Measurements from ENCODE around the gene IFNAR2. TPM values are rescaled to one million over a fixed set of nuclear protein-coding genes. Genes with fewer than 3 reads are reported as not detected.

The IFNAR2 gene
- total RNA-seq, result 56.5 TPM
- 14.8 TPM for polyA plus RNA-seq (ENCODE audit: insufficient read depth, low read depth, low replicate concordance)
- long read RNA-seq, donor 1, full-length matches to known transcripts, result 5 of 5 reads
- long read RNA-seq, donor 1, partial matches to known transcripts, result 0 of 5 reads
- long read RNA-seq, donor 1, other reads (novel, unspliced or antisense), result 0 of 5 reads
- long read RNA-seq, donor 2, full-length matches to known transcripts, result 3 of 3 reads
- long read RNA-seq, donor 2, partial matches to known transcripts, result 0 of 3 reads
- long read RNA-seq, donor 2, other reads (novel, unspliced or antisense), result 0 of 3 reads
- long read RNA-seq, donor 3, full-length matches to known transcripts, result 4 of 4 reads
- long read RNA-seq, donor 3, partial matches to known transcripts, result 0 of 4 reads
- long read RNA-seq, donor 3, other reads (novel, unspliced or antisense), result 0 of 4 reads
- long read RNA-seq, donor 4, partial matches to known transcripts, result 0 of 1 reads
- long read RNA-seq, donor 4, other reads (novel, unspliced or antisense), result 0 of 1 reads
- long read RNA-seq, donor 5, result 0 reads
- long read RNA-seq, donor 6, full-length matches to known transcripts, result 4 of 4 reads
- long read RNA-seq, donor 6, partial matches to known transcripts, result 0 of 4 reads
- long read RNA-seq, donor 6, other reads (novel, unspliced or antisense), result 0 of 4 reads
- long read RNA-seq, donor 7, full-length matches to known transcripts, result 19 of 30 reads
- long read RNA-seq, donor 7, partial matches to known transcripts, result 4 of 30 reads
- long read RNA-seq, donor 7, other reads (novel, unspliced or antisense), result 7 of 30 reads
- long read RNA-seq, donor 8, full-length matches to known transcripts, result 3 of 3 reads
- long read RNA-seq, donor 8, partial matches to known transcripts, result 0 of 3 reads
- long read RNA-seq, donor 8, other reads (novel, unspliced or antisense), result 0 of 3 reads
- long read RNA-seq, donor 9, partial matches to known transcripts, result 0 of 2 reads
- long read RNA-seq, donor 9, other reads (novel, unspliced or antisense), result 0 of 2 reads
- long read RNA-seq, donor 10, full-length matches to known transcripts, result 4 of 4 reads
- long read RNA-seq, donor 10, partial matches to known transcripts, result 0 of 4 reads
- long read RNA-seq, donor 10, other reads (novel, unspliced or antisense), result 0 of 4 reads

- Histone ChIP-seq H3K27me3 (ENCODE audit: control insufficient read depth, insufficient read depth, low read length) (no peaks in the 10 kb centered on the region), H3K36me3 (ENCODE audit: control insufficient read depth in 2 of 3, insufficient read depth in 3 of 3, low read length in 3 of 3) (no peaks in the 10 kb centered on the region), H3K4me3 (ENCODE audit: low read length in 3 of 3) (peak within 1 kb of the TSS; percentile 75 to 90 (median 79)), H3K9me3 (ENCODE audit: control insufficient read depth in 2 of 3, insufficient read depth in 1 of 3, low read length in 3 of 3) (no peaks in the 10 kb centered on the region), H3K4me1 (ENCODE audit: control insufficient read depth in 2 of 3, insufficient read depth in 2 of 3, low read depth in 1 of 3, low read length in 3 of 3) (peaks cover 0 to 7% (median 0%) of the 10 kb centered on the region in 3 donors), H3K27ac (ENCODE audit: low read depth in 2 of 2, low read length in 2 of 2) (peak within 1 kb of the TSS; percentile 92 to 94), H3K9ac (ENCODE audit: low read length in 3 of 3) (peak within 1 kb of the TSS; percentile 44 to 81 (median 55))
- intact Hi-C loops (cut with DNase I), result no loop called here
- peak; percentile 78 to 90 (median 85) for DNase-seq
- no peak for FAIRE-seq
- no peak for TF ChIP-seq CTCF (IDR thresholded peaks at IDR 0.05; ENCODE audit: borderline replicate concordance, extremely low read depth, insufficient read depth)
These were observed at the start of gene IFNAR2 for GRCh38 chr21:33229784-33230544. Gene IFNAR2 (plus strand): TSS chr21:33229938. CDS start chr21:33241923, 11,985 bp downstream.

- FAIRE-seq (no peak), DNase-seq (no peak)
- no peak for TF ChIP-seq CTCF (IDR thresholded peaks at IDR 0.05; ENCODE audit: borderline replicate concordance, extremely low read depth, insufficient read depth)
- Histone ChIP-seq H3K36me3 (ENCODE audit: control insufficient read depth in 2 of 3, insufficient read depth in 3 of 3, low read length in 3 of 3) (no peaks in the 10 kb centered on the region), H3K27ac (ENCODE audit: low read depth in 2 of 2, low read length in 2 of 2) (no peak overlapping the region), H3K9me3 (ENCODE audit: control insufficient read depth in 2 of 3, insufficient read depth in 1 of 3, low read length in 3 of 3) (no peaks in the 10 kb centered on the region), H3K27me3 (ENCODE audit: control insufficient read depth, insufficient read depth, low read length) (no peaks in the 10 kb centered on the region), H3K4me1 (ENCODE audit: control insufficient read depth in 2 of 3, insufficient read depth in 2 of 3, low read depth in 1 of 3, low read length in 3 of 3) (no peaks in the 10 kb centered on the region), H3K9ac (ENCODE audit: low read length in 3 of 3) (no peak overlapping the region), H3K4me3 (ENCODE audit: low read length in 3 of 3) (no peak overlapping the region)
- intact Hi-C loops (cut with DNase I), result no loop called here
These were observed 43.9 kb upstream of the IFNAR2 start for GRCh38 chr21:33185852-33186251.

- no peak overlapping the region for H3K9ac ChIP-seq (ENCODE audit: low read length in 3 of 3)
- no peaks in the 10 kb centered on the region for H3K36me3 ChIP-seq (ENCODE audit: control insufficient read depth in 2 of 3, insufficient read depth in 3 of 3, low read length in 3 of 3)
- no peak for TF ChIP-seq CTCF (IDR thresholded peaks at IDR 0.05; ENCODE audit: borderline replicate concordance, extremely low read depth, insufficient read depth)
- H3K27ac ChIP-seq (ENCODE audit: low read depth in 2 of 2, low read length in 2 of 2), result no peak overlapping the region
- FAIRE-seq (no peak), DNase-seq (no peak)
- no peaks in the 10 kb centered on the region for H3K9me3 ChIP-seq (ENCODE audit: control insufficient read depth in 2 of 3, insufficient read depth in 1 of 3, low read length in 3 of 3)
- no peaks in the 10 kb centered on the region for H3K4me1 ChIP-seq (ENCODE audit: control insufficient read depth in 2 of 3, insufficient read depth in 2 of 3, low read depth in 1 of 3, low read length in 3 of 3)
- H3K27me3 ChIP-seq (ENCODE audit: control insufficient read depth, insufficient read depth, low read length), result no peaks in the 10 kb centered on the region
- no peak overlapping the region for H3K4me3 ChIP-seq (ENCODE audit: low read length in 3 of 3)
- intact Hi-C loops (cut with DNase I), result no loop called here
These were observed 42.5 kb upstream of the IFNAR2 start for GRCh38 chr21:33187276-33187675.

Data from kidney (tissue), 22 donors.